GM18526 (cell line): ENCODE results near the gene C9orf72.

Source experiments
- POLR2A ChIP-seq: IDR thresholded peaks from 3 replicates; pipeline ENCODE4 v1.6.1; 2011; ENCODE audit not compliant: insufficient read length; ENCODE audit errors: extremely low read depth

Gene C9orf72

GRCh38 chr9:27556470-27556869 is 16.8 kb downstream of the C9orf72 start:
- TF ChIP-seq POLR2A, result no peak

DNA sequence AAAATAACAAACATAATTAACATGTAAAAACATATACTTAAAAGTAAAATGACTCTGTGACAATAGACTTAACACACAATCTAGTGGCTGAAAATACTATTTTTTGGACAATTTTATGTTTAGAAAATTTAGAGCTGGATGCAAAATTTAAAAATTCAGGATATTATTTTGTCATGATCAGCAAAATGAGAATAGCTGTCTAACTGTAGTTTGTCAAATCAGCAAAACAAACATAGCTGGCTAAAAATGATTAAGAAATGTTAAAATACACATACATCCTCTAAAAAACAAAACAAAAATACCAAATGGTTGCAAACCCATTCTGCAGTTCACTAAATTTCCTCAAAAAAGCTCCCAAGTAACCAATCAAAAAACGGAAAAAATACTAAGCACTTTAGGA is 18.6 kb downstream of the C9orf72 start:
- TF ChIP-seq POLR2A, result no peak

DNA sequence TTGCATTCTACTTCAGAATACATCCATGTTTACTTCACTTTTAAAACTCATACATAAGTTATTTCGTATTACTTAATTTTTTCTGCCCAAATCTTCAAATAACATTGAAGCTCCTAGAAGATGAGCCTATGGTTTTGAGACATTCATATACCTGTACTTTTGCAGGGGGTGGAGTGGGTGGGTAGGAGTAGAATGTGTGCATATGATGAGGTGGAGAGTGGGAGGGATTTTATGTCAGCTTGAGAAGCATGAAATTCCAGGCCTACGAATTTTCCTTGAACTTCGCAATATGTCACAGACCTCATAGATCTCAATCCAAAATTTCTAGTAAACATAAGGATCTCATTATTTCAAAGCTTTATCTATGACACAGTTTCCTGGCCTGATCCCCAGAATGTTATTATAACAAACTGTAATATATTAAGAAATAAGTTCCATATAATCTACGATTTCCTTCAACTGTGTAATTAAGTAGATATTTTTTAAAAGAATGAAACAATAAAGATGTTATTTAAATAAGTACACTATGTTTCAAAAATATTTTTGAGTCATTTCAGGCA is 24.0 kb downstream of the C9orf72 start:
- TF ChIP-seq POLR2A, result no peak

GRCh38 chr9:27548055-27548741 is 25.1 kb downstream of the C9orf72 start:
- TF ChIP-seq POLR2A, result no peak

DNA sequence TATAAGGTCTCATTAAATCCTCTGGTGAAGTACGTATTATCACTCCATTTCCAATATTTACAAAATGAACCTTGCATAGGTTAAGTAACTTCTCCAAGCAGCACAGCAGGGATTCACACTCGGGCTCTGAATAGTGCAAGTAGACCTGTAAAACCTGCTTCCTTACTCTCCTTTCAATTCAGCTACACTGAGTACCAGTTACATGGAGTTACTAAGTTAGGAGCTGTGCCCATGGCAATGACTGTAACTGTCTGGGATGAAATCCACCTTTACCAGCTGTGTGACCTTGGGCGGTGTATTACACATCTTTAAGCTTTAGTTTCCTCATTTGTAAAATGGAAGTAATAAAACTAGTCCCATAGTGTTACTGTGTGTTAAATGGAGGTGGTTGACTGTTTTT is 27.8 kb downstream of the C9orf72 start:
- no peak for TF ChIP-seq POLR2A

- no peak for TF ChIP-seq POLR2A
Measured at GRCh38 chr9:27542508-27542907, 30.8 kb downstream of the C9orf72 start.

DNA sequence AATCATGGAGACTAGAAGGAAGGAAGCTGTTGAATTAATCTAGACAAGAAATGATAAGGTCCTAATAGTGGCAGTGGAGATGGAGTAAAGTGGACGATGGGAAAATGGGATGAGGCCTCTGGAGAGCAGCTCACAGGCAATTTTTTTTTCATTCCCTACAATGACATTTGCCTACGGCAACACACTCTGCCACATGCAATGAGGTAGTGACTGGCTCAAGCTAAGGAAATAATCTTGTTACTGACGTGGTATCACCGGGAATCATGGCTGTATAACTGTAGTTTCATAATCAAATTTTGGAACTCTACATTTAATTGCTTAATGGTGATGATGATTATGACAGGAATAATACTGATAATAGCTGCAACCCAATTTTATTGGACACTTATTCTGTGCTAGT is 31.5 kb downstream of the C9orf72 start:
- no peak for TF ChIP-seq POLR2A

- TF ChIP-seq POLR2A, result no peak
Measured at GRCh38 chr9:27540502-27540901, 32.8 kb downstream of the C9orf72 start.

DNA sequence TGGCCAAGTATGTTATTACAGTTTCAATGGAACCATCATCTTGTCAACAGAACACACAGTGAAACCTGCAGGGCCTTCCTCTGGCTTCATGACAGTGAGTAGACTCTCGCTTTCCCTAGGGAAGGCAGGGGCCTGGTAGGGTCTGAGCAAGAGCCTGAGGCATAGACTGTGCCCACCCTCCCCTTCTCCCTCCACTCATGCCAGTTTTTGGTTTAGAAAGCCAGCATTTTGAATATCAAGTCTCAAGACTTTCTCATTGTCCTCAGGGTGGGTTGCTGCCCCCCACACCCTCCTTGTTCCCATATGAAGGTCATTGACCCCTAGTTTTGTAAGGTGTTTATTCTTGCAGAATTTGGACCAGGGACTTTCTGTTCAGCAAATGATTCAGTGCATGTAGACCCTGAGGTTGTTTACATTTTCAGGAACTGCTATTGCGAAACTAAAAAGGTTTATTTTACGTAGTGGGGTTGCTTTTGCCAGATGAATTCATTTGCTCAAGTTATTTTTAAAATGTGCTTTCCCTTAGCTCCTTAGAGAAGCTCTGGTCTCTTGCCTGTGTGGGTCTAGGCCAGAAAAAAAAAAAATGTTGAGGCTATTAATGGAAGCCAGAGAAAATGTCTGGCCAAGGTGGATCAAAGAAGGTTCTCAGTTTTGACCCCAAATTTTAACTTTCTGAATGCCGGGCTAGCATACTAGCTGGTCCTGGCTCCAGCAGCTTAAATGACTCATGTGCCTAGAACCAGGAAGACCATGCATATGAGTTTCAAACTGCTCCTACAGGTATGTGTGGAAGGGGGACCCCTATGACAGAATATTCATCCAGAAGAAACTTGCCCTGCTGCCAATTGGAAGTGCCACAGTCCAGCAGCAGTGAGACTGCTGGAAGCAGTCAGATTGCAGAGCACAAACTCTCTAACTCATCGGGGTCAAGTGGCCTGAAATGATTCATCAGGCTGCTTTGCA is 33.5 kb downstream of the C9orf72 start:
- TF ChIP-seq POLR2A, result no peak

- TF ChIP-seq POLR2A, result no peak
Measured at GRCh38 chr9:27538647-27539046, 34.6 kb downstream of the C9orf72 start.

GRCh38 chr9:27537756-27538155 is 35.5 kb downstream of the C9orf72 start:
- TF ChIP-seq POLR2A, result no peak

- no peak for TF ChIP-seq POLR2A
Measured at GRCh38 chr9:27537027-27537435, 36.2 kb downstream of the C9orf72 start.

- TF ChIP-seq POLR2A, result no peak
Measured at GRCh38 chr9:27536168-27536567, 37.1 kb downstream of the C9orf72 start.

GRCh38 chr9:27535701-27536118 is 37.6 kb downstream of the C9orf72 start:
- TF ChIP-seq POLR2A, result no peak

- TF ChIP-seq POLR2A, result no peak
Measured at GRCh38 chr9:27534658-27535209, 38.5 kb downstream of the C9orf72 start.

DNA sequence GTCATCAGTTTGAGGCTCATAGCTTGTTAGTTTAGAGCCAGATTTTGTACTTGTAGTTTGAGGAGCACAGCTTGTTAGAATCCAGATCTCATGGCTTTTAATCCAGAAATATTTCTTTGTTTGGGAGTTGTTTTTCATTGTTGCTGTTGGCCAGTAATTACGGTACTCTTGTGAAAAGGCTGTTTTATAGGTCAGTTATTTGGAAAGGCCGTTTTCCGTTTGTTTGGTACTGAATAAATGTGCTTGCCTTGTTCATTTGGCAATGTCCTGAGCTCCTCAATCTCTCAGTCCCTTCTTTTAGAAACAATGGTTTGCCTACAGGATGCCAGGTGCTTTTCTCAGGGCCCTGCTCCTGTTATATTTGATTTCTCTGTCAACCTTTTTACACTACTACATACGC is 39.1 kb downstream of the C9orf72 start:
- TF ChIP-seq POLR2A, result no peak
